H1 (cell line): ENCODE results near the gene TWIST2. TPM values are rescaled to one million over a fixed set of nuclear protein-coding genes. Genes with fewer than 3 reads are reported as not detected.

ENCODE experiments used
- CTCF ChIA-PET: fragments of 300-600 bp; sonication (Branson Sonifier 250); formaldehyde crosslinking; loops from one replicate; lab custom pipeline; 2021; ENCODE audit not compliant: partially characterized antibody; lab: Charles Lee
- POLR2A ChIA-PET: fragments of 300-600 bp; sonication (Branson Sonifier 250); formaldehyde crosslinking; loops from one replicate; lab custom pipeline; 2021; ENCODE audit warnings: inconsistent platforms; ENCODE audit not compliant: partially characterized antibody; lab: Charles Lee
- DNase-seq, 2 experiments: peaks; one replicate each; pipeline versions ENCODE4 v3.0.0 to v3.0.0-alpha.2; 2010 to 2022; ENCODE audit warnings: low spot score in 2 of 2, low read depth in 1 of 2, mixed read lengths in 1 of 2
- FAIRE-seq: peaks from 2 replicates; lab custom pipeline; 2011; peaks lifted over from hg19 to GRCh38; lab: Jason Lieb, UNC
- H2AFZ ChIP-seq: 2 replicates; pipeline ENCODE4 v1.8.1; 2012; ENCODE audit warnings: low read length, inconsistent platforms
- H2AK5ac ChIP-seq: 2 replicates; pipeline ENCODE4 v1.6.1; 2013; ENCODE audit warnings: low read depth, low read length
- H2BK120ac ChIP-seq: replicated peaks from 2 replicates; pipeline ENCODE3; 2013; ENCODE audit warnings: low read depth, low read length, inconsistent platforms
- H2BK12ac ChIP-seq: 2 replicates; pipeline ENCODE4 v1.6.1; 2013; ENCODE audit warnings: low read depth, low read length
- H2BK15ac ChIP-seq: 2 replicates; pipeline ENCODE4 v1.6.1; 2013; ENCODE audit warnings: low read length
- H2BK20ac ChIP-seq: 2 replicates; pipeline ENCODE4 v1.6.1; 2013; ENCODE audit warnings: low read length
- H2BK5ac ChIP-seq: 2 replicates; pipeline ENCODE4 v1.6.1; 2013; ENCODE audit warnings: low read depth, low read length
- H3K14ac ChIP-seq: 2 replicates; pipeline ENCODE4 v1.6.1; 2013; ENCODE audit warnings: inconsistent platforms; ENCODE audit not compliant: insufficient read length
- H3K18ac ChIP-seq: 2 replicates; pipeline ENCODE4 v1.6.1; 2013; ENCODE audit warnings: low read length; ENCODE audit errors: extremely low read depth
- H3K23ac ChIP-seq: 2 replicates; pipeline ENCODE4 v1.6.1; 2013; ENCODE audit warnings: inconsistent platforms; ENCODE audit not compliant: insufficient read length
- H3K23me2 ChIP-seq: 2 replicates; pipeline ENCODE4 v1.6.1; 2013; ENCODE audit warnings: low read depth, low read length
- H3K27ac ChIP-seq: 2 replicates; pipeline ENCODE4 v1.6.1; 2011; ENCODE audit warnings: low read depth, low read length, inconsistent platforms
- H3K27me3 ChIP-seq, 4 experiments: replicated peaks in 1 of 4; 1 replicate in 1 of 4; 2 replicates in 3 of 4; pipeline versions ENCODE4 v1.6.1 to v1.8.1; 2011 to 2013; ENCODE audit warnings: low read length in 3 of 4, mild to moderate bottlenecking in 3 of 4, inconsistent platforms in 2 of 4, mixed read lengths in 2 of 4, moderate library complexity in 1 of 4; ENCODE audit not compliant: control insufficient read depth in 3 of 4, insufficient read depth in 3 of 4; ENCODE audit errors: extremely low read depth in 1 of 4
- H3K36me3 ChIP-seq, 4 experiments: 2 replicates each; pipeline versions ENCODE4 v1.6.1 to v1.8.1; 2011 to 2013; ENCODE audit warnings: mild to moderate bottlenecking in 4 of 4, low read length in 3 of 4, moderate library complexity in 2 of 4, control low read depth in 1 of 4, inconsistent platforms in 1 of 4; ENCODE audit not compliant: insufficient read depth in 4 of 4, control insufficient read depth in 2 of 4
- H3K4ac ChIP-seq: replicated peaks from 2 replicates; pipeline ENCODE3; 2013; ENCODE audit warnings: low read length, low read depth, mixed read lengths, inconsistent platforms; ENCODE audit not compliant: insufficient read length
- H3K4me1 ChIP-seq, 4 experiments: replicated peaks in 1 of 4; 1 replicate in 1 of 4; 2 replicates in 3 of 4; pipeline versions ENCODE4 v1.6.1 to v1.8.1; 2011 to 2013; ENCODE audit warnings: low read length in 3 of 4, inconsistent platforms in 2 of 4, mixed read lengths in 1 of 4; ENCODE audit not compliant: insufficient read depth in 4 of 4, control insufficient read depth in 3 of 4
- H3K4me2 ChIP-seq, 2 experiments: 2 replicates each; pipeline versions ENCODE4 v1.6.1 to v1.8.1; 2011 to 2013; ENCODE audit warnings: low read depth in 2 of 2, low read length in 2 of 2, control low read depth in 1 of 2, inconsistent platforms in 1 of 2, mild to moderate bottlenecking in 1 of 2; ENCODE audit not compliant: insufficient read depth in 1 of 2
- H3K4me3 ChIP-seq, 4 experiments: fragments of 200-600, 300-600 bp in 1 of 4; sonication (generic), shearing (Covaris generic), sonication (Bioruptor Twin) in 1 of 4; 2 replicates each; pipeline versions ENCODE4 v1.5.1 to v1.8.1; 2011 to 2016; ENCODE audit warnings: low read length in 4 of 4, low read depth in 3 of 4, control low read depth in 2 of 4, inconsistent platforms in 2 of 4, mild to moderate bottlenecking in 2 of 4, mixed read lengths in 1 of 4, moderate library complexity in 1 of 4; ENCODE audit not compliant: insufficient read depth in 2 of 4; ENCODE audit errors: extremely low read depth in 1 of 4
- H3K56ac ChIP-seq: replicated peaks from 2 replicates; pipeline ENCODE3; 2013; ENCODE audit warnings: low read depth, mild to moderate bottlenecking, mixed read lengths, low read length, inconsistent platforms; ENCODE audit not compliant: insufficient read length
- H3K79me1 ChIP-seq: 2 replicates; pipeline ENCODE4 v1.6.1; 2013; ENCODE audit warnings: low read depth, low read length, control low read depth
- H3K79me2 ChIP-seq, 2 experiments: 2 replicates each; pipeline versions ENCODE4 v1.6.1 to v1.8.1; 2012 to 2013; ENCODE audit warnings: low read length in 2 of 2, mild to moderate bottlenecking in 2 of 2, inconsistent platforms in 1 of 2; ENCODE audit not compliant: insufficient read depth in 2 of 2, control insufficient read depth in 1 of 2
- H3K9ac ChIP-seq, 4 experiments: replicated peaks in 1 of 4; 1 replicate in 1 of 4; 2 replicates in 3 of 4; pipeline versions ENCODE4 v1.6.1 to v1.8.1; 2011 to 2013; ENCODE audit warnings: low read depth in 3 of 4, low read length in 3 of 4, control low read depth in 2 of 4, mild to moderate bottlenecking in 2 of 4, moderate library complexity in 2 of 4, inconsistent platforms in 1 of 4; ENCODE audit errors: extremely low read depth in 1 of 4
- H3K9me3 ChIP-seq, 2 experiments: 2 replicates each; pipeline versions ENCODE4 v1.6.1 to v1.8.1; 2012 to 2013; ENCODE audit warnings: mild to moderate bottlenecking in 2 of 2, moderate library complexity in 2 of 2, control low read depth in 1 of 2, inconsistent platforms in 1 of 2, low read depth in 1 of 2, low read length in 1 of 2, mixed read lengths in 1 of 2; ENCODE audit not compliant: insufficient read depth in 2 of 2
- H4K20me1 ChIP-seq, 2 experiments: replicated peaks in 1 of 2; 2 replicates each; pipeline versions ENCODE3 to v1.8.1; 2011 to 2013; ENCODE audit warnings: inconsistent platforms in 2 of 2, low read length in 2 of 2, mild to moderate bottlenecking in 1 of 2; ENCODE audit not compliant: insufficient read depth in 2 of 2, control insufficient read depth in 1 of 2
- H4K5ac ChIP-seq: 2 replicates; pipeline ENCODE4 v1.6.1; 2013; ENCODE audit warnings: low read length, low read depth, mixed read lengths, inconsistent platforms; ENCODE audit not compliant: insufficient read length
- H4K8ac ChIP-seq: 2 replicates; pipeline ENCODE4 v1.8.0; 2013; ENCODE audit warnings: mild to moderate bottlenecking, moderate library complexity, low read length, inconsistent platforms; ENCODE audit not compliant: insufficient read depth; ENCODE audit errors: extremely low read depth
- H4K91ac ChIP-seq: replicated peaks from 2 replicates; pipeline ENCODE3; 2013; ENCODE audit warnings: low read length, mixed read lengths, inconsistent platforms; ENCODE audit not compliant: insufficient read length
- ASH2L ChIP-seq: fragments of 200-600, 300-600 bp; sonication (generic); IDR thresholded peaks from one replicate; pipeline ENCODE4 v1.7.1; 2017; ENCODE audit warnings: low read length
- BACH1 ChIP-seq: IDR thresholded peaks from 2 replicates; pipeline ENCODE4 v1.6.1; 2012; ENCODE audit warnings: low read length, improper control_type of control experiment
- BCL11A ChIP-seq, 2 experiments: IDR thresholded peaks; one replicate each; pipeline ENCODE4 v1.6.1; 2011; ENCODE audit warnings: low read depth in 2 of 2, low read length in 2 of 2, mild to moderate bottlenecking in 2 of 2
- CBX8 ChIP-seq: fragments of 300-800, 300-1000 bp; sonication (generic); IDR thresholded peaks from 2 replicates; pipeline ENCODE4 v1.7.1; 2016; ENCODE audit warnings: low read depth, low read length, borderline replicate concordance
- EGR1 ChIP-seq: IDR thresholded peaks from 2 replicates; pipeline ENCODE4 v1.6.1; 2011; ENCODE audit warnings: low read depth, low read length, borderline replicate concordance
- EP300 ChIP-seq, 2 experiments: IDR thresholded peaks; 1 replicate in 1 of 2; 2 replicates in 1 of 2; pipeline ENCODE4 v1.6.1; 2011 to 2012; ENCODE audit warnings: low read depth in 2 of 2, low read length in 2 of 2, mild to moderate bottlenecking in 2 of 2, borderline replicate concordance in 1 of 2, inconsistent platforms in 1 of 2, moderate library complexity in 1 of 2
- HDAC6 ChIP-seq: IDR thresholded peaks from one replicate; pipeline ENCODE4 v1.7.1; 2012; ENCODE audit warnings: low read depth, mild to moderate bottlenecking, inconsistent platforms, low read length, moderate library complexity
- JUN ChIP-seq: IDR thresholded peaks from 2 replicates; pipeline ENCODE4 v1.6.1; 2011; ENCODE audit warnings: low read depth, mild to moderate bottlenecking, improper control_type of control experiment, low read length
- KDM5A ChIP-seq: fragments of 200-600 bp; IDR thresholded peaks from 2 replicates; pipeline ENCODE4 v1.7.1; 2012; ENCODE audit warnings: mild to moderate bottlenecking, low read length, inconsistent platforms, mixed read lengths
- MAFK ChIP-seq: IDR thresholded peaks from 2 replicates; pipeline ENCODE4 v1.6.1; 2012; ENCODE audit warnings: low read depth, mild to moderate bottlenecking, improper control_type of control experiment, low read length
- NANOG ChIP-seq: IDR thresholded peaks from 2 replicates; pipeline ENCODE4 v1.6.1; 2011; ENCODE audit warnings: low read length, low read depth, mild to moderate bottlenecking, inconsistent platforms; ENCODE audit not compliant: insufficient read depth, poor library complexity, severe bottlenecking
- SIX5 ChIP-seq: IDR thresholded peaks from 2 replicates; pipeline ENCODE4 v1.6.1; 2011; ENCODE audit warnings: mild to moderate bottlenecking, low read depth, low read length
- SP4 ChIP-seq: IDR thresholded peaks from 2 replicates; pipeline ENCODE4 v1.6.1; 2012; ENCODE audit warnings: low read length, inconsistent platforms
- TAF7 ChIP-seq: optimal IDR thresholded peaks from 2 replicates; pipeline ENCODE3; 2011; ENCODE audit warnings: low read depth, mild to moderate bottlenecking, inconsistent platforms, low read length, moderate library complexity, borderline replicate concordance
- WGBS, 2 experiments: shearing (Covaris generic) in 1 of 2; methylation state at CpG; one replicate each; pipeline versions ENCODE4 v1.1.6 to v1.1.7; 2013 to 2015; ENCODE audit warnings: low lambda C conversion rate in 2 of 2, mixed read lengths in 2 of 2, inconsistent platforms in 1 of 2, low coverage in 1 of 2, missing lambda C conversion rate in 1 of 2; ENCODE audit not compliant: insufficient replicate concordance in 2 of 2, insufficient coverage in 1 of 2, insufficient read length in 1 of 2; ENCODE audit errors: extremely low coverage in 1 of 2, missing lambda C conversion rate in 1 of 2; 5-methylcytosine and 5-hydroxymethylcytosine counted together
- polyA plus RNA-seq, 7 experiments: library from polyadenylated mRNA; depleted of rRNA in 3 of 7; stranded (reverse) in 5 of 7; unstranded in 2 of 7; fragments of >200 nt in 5 of 7; fragments of 200-250 nt in 2 of 7; gene quantifications; 1 replicate in 5 of 7; 2 replicates in 1 of 7; 4 replicates in 1 of 7; pipeline versions ENCODE4 v1.2.1 to v1.2.3, GENCODE V29; 2011 to 2013; ENCODE audit warnings: missing spikeins in 2 of 7, mixed read lengths in 2 of 7
- total RNA-seq: library from RNA; stranded (reverse); fragmentation: NEBNext Ultra II Directional; extraction: Animal tissue kit (Norgen Biotek cat#: 25700); gene quantifications from 2 replicates; pipeline ENCODE4 v1.2.1, GENCODE V29; 2021

TWIST2 gene
- total and polyA plus RNA-seq, 2 of the 8 experiments (the other 6 are each of a cell fraction or from before 2014, with no cell fraction given): 2.6 to 4.3 TPM

GRCh38 chr2:238822955-238823354, 24.9 kb upstream of the TWIST2 start:
- Histone ChIP-seq H3K27me3 (no peaks in the 10 kb centered on the region; a peak in 1 of 7 replicates), H3K79me1 (no peaks in the 10 kb centered on the region), H2BK20ac (no peak overlapping the region), H3K79me2 (no peaks in the 10 kb centered on the region), H3K4me2 (no peak overlapping the region), H2AFZ (no peak overlapping the region), H4K91ac (no peak overlapping the region), H2BK15ac (no peak overlapping the region), H3K27ac (no peak overlapping the region), H3K4me3 (no peak overlapping the region), H2BK12ac (no peak overlapping the region), H4K5ac (no peak overlapping the region), H3K9me3 (peaks cover 14 to 17% of the 10 kb centered on the region in 2 experiments; a peak in 3 of 4 replicates), H2BK5ac (no peak overlapping the region), H4K8ac (no peak overlapping the region), H2AK5ac (no peak overlapping the region), H3K36me3 (no peaks in the 10 kb centered on the region), H3K4ac (no peak overlapping the region), H2BK120ac (no peak overlapping the region), H3K4me1 (no peaks in the 10 kb centered on the region; a peak in 1 of 7 replicates), H3K18ac (no peak overlapping the region), H3K56ac (no peak overlapping the region), H3K23me2 (no peaks in the 10 kb centered on the region), H4K20me1 (no peaks in the 10 kb centered on the region), H3K23ac (no peak overlapping the region), H3K14ac (no peak overlapping the region), H3K9ac (no peak overlapping the region)
- TF ChIP-seq SIX5 (no peak), HDAC6 (no peak), CBX8 (no peak), TAF7 (no peak), BCL11A (IDR thresholded peaks at IDR 0.05; ENCODE audit: low read depth in 2 of 2, low read length in 2 of 2) (no peak), JUN (no peak), BACH1 (no peak), EGR1 (no peak), NANOG (no peak), EP300 (IDR thresholded peaks at IDR 0.05; ENCODE audit: borderline replicate concordance in 1 of 2, low read depth in 2 of 2, low read length in 2 of 2) (no peak), MAFK (no peak), KDM5A (no peak), SP4 (no peak), ASH2L (no peak)
- no peak for FAIRE-seq
- WGBS, 2 experiments: 40% methylated on average over 1 of the region's 1 CpG; no CpG with 5 or more reads in 1 of the 2 experiments
- DNase-seq: no peak
- CTCF ChIA-PET: no interaction called here
- POLR2A ChIA-PET: no interaction called here
